Liver (tissue), 3 donors: ENCODE results near the gene IMMT.

Source experiments
- FOXA1 ChIP-seq: IDR thresholded peaks from 2 replicates; pipeline ENCODE4 v1.6.1; 2016; ENCODE audit warnings: antibody characterized with exemption
- FOXA2 ChIP-seq: IDR thresholded peaks from 2 replicates; pipeline ENCODE4 v1.6.1; 2016; ENCODE audit warnings: antibody characterized with exemption
- JUND ChIP-seq, 2 donors: IDR thresholded peaks; 2 replicates each; pipeline ENCODE4 v1.6.1; 2016; ENCODE audit warnings: antibody characterized with exemption in 2 of 2
- SP1 ChIP-seq: IDR thresholded peaks from 2 replicates; pipeline ENCODE4 v1.6.1; 2018; ENCODE audit warnings: antibody characterized with exemption, mild to moderate bottlenecking
- TAF1 ChIP-seq: conservative IDR thresholded peaks from 2 replicates; pipeline ENCODE4 v1.6.1; 2016; ENCODE audit warnings: antibody characterized with exemption, mild to moderate bottlenecking
- YY1 ChIP-seq: IDR thresholded peaks from 2 replicates; pipeline ENCODE4 v1.6.1; 2016; ENCODE audit warnings: antibody characterized with exemption, mild to moderate bottlenecking
- TF ChIP-seq, protein P1 (sequence below): fragments of 150-350 bp; IDR thresholded peaks from 2 replicates; pipeline ENCODE4 v1.5.1; 2017; ENCODE audit warnings: improper control_type of control experiment, low read depth, low read length; ENCODE audit not compliant: missing input control
- TF ChIP-seq, protein P2 (sequence below): IDR thresholded peaks from 2 replicates; pipeline ENCODE4 v1.6.1; 2016; ENCODE audit warnings: antibody characterized with exemption
- TF ChIP-seq, protein P3 (sequence below): IDR thresholded peaks from 2 replicates; pipeline ENCODE4 v1.6.1; 2016; ENCODE audit warnings: antibody characterized with exemption
- TF ChIP-seq, protein P4 (sequence below): IDR thresholded peaks from 2 replicates; pipeline ENCODE4 v1.6.1; 2016; ENCODE audit warnings: antibody characterized with exemption
- donor health status: healthy.
- donor health status: healthy.

DNA sequence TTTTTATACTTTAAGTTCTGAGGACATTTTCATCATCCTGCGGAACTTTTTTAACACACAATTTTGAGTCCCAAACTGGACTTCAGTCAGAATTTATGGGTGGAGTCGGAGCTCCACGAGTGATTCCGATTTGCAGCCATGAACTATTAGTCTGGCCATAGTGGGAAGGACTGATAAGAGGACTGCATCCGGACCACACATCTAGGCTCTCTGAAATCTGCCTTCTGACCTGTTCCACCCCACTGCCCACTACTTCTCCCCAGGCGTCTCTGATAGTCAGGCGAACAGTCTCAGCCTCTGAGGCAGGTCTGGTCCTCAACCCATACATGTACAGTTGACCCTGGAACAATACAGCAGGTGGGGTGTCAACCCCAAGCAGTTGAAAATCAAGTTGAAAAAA, 9.2 kb upstream of the IMMT start:
- TF ChIP-seq JUND (IDR thresholded peaks at IDR 0.05) (no peak), FOXA2 (no peak), FOXA1 (no peak), YY1 (no peak), SP1 (no peak), TAF1 (no peak)
- TF ChIP-seq, protein P1, sequence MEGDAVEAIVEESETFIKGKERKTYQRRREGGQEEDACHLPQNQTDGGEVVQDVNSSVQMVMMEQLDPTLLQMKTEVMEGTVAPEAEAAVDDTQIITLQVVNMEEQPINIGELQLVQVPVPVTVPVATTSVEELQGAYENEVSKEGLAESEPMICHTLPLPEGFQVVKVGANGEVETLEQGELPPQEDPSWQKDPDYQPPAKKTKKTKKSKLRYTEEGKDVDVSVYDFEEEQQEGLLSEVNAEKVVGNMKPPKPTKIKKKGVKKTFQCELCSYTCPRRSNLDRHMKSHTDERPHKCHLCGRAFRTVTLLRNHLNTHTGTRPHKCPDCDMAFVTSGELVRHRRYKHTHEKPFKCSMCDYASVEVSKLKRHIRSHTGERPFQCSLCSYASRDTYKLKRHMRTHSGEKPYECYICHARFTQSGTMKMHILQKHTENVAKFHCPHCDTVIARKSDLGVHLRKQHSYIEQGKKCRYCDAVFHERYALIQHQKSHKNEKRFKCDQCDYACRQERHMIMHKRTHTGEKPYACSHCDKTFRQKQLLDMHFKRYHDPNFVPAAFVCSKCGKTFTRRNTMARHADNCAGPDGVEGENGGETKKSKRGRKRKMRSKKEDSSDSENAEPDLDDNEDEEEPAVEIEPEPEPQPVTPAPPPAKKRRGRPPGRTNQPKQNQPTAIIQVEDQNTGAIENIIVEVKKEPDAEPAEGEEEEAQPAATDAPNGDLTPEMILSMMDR: no peak
- TF ChIP-seq, protein P2, sequence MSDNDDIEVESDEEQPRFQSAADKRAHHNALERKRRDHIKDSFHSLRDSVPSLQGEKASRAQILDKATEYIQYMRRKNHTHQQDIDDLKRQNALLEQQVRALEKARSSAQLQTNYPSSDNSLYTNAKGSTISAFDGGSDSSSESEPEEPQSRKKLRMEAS: no peak
- TF ChIP-seq, protein P3, sequence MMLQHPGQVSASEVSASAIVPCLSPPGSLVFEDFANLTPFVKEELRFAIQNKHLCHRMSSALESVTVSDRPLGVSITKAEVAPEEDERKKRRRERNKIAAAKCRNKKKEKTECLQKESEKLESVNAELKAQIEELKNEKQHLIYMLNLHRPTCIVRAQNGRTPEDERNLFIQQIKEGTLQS: no peak
- TF ChIP-seq, protein P4, sequence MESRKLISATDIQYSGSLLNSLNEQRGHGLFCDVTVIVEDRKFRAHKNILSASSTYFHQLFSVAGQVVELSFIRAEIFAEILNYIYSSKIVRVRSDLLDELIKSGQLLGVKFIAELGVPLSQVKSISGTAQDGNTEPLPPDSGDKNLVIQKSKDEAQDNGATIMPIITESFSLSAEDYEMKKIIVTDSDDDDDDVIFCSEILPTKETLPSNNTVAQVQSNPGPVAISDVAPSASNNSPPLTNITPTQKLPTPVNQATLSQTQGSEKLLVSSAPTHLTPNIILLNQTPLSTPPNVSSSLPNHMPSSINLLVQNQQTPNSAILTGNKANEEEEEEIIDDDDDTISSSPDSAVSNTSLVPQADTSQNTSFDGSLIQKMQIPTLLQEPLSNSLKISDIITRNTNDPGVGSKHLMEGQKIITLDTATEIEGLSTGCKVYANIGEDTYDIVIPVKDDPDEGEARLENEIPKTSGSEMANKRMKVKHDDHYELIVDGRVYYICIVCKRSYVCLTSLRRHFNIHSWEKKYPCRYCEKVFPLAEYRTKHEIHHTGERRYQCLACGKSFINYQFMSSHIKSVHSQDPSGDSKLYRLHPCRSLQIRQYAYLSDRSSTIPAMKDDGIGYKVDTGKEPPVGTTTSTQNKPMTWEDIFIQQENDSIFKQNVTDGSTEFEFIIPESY: no peak
